GM13976 (cell line): Measurements from ENCODE around the gene TMEM250.

ENCODE experiments used
- DNase-seq: peaks from one replicate; pipeline ENCODE4 v3.0.0; 2012; ENCODE audit warnings: low spot score
- CTCF ChIP-seq: IDR thresholded peaks from 2 replicates; pipeline ENCODE4 v1.5.1; 2012; ENCODE audit warnings: borderline replicate concordance, mild to moderate bottlenecking; ENCODE audit not compliant: insufficient read depth; ENCODE audit errors: extremely low read depth, missing control alignments, control extremely low read depth
- in situ Hi-C: fragments of 300-500 bp; cut with MboI; formaldehyde crosslinking; loops from one replicate; pipeline ENCODE4 v1.12.0; 2022; ENCODE audit warnings: low sequenced_read_pairs, mixed read lengths, inconsistent platforms; ENCODE audit not compliant: unreplicated experiment

TMEM250 gene

GRCh38 chr9:136133191-136133958 is 14.7 kb upstream of the TMEM250 start:
- in situ Hi-C loops: no loop called here
- TF ChIP-seq CTCF: peak; percentile 38
- DNase-seq: peak; percentile 72

- in situ Hi-C loops: no loop called here
- DNase-seq: no peak
Measured at GRCh38 chr9:136132512-136133050, 13.9 kb upstream of the TMEM250 start.

GRCh38 chr9:136131629-136132511 is 13.2 kb upstream of the TMEM250 start:
- TF ChIP-seq CTCF: no peak
- no peak for DNase-seq
- in situ Hi-C loops: no loop called here

More at GRCh38 chr9:136132512-136133050, 13.9 kb upstream of the TMEM250 start:
- no peak for TF ChIP-seq CTCF

GRCh38 chr9:136129176-136129575 is 10.5 kb upstream of the TMEM250 start:
- no peak for DNase-seq
- TF ChIP-seq CTCF: no peak
- in situ Hi-C loops: no loop called here

GRCh38 chr9:136128436-136128835 is 9.8 kb upstream of the TMEM250 start:
- no peak for TF ChIP-seq CTCF
- no peak for DNase-seq
- in situ Hi-C loops: no loop called here

GRCh38 chr9:136127313-136127712 is 8.6 kb upstream of the TMEM250 start:
- in situ Hi-C loops: no loop called here
- no peak for DNase-seq
- TF ChIP-seq CTCF: no peak
